ENCODE results near the gene CELA3B.
"Not testable (repeated sequence)": the region's sequence is repeated elsewhere in the genome, so short reads cannot be mapped to it uniquely, and the experiment has no call there.

CELA3B gene

GRCh38 chr1:21963477-21964217 is 13.2 kb upstream of the CELA3B start:
- TF ChIP-seq ZNF292 (tag by site-specific recombination; IDR thresholded peaks at IDR 0.05; ENCODE audit: borderline replicate concordance, low read depth): 0 out of 2 replicates have a peak, but pooled peaks have one; percentile 3
- peak; percentile 81 for TF ChIP-seq ZNF654 (tag by site-specific recombination; IDR thresholded peaks at IDR 0.05; ENCODE audit: low read depth)
- TF ChIP-seq ZBTB48 (tag by site-specific recombination; IDR thresholded peaks at IDR 0.05): peak; percentile 63
- TF ChIP-seq CTCF (tag by site-specific recombination; IDR thresholded peaks at IDR 0.05): peak; percentile 81
- TF ChIP-seq ZBTB17 (tag by site-specific recombination; IDR thresholded peaks at IDR 0.05): peak; percentile 60; the same call in 1 of the 2 replicates
- peak; percentile 98 for TF ChIP-seq BCL6B (tag by site-specific recombination; IDR thresholded peaks at IDR 0.05)
- TF ChIP-seq SP3 (tag by site-specific recombination; IDR thresholded peaks at IDR 0.05): no peak
- no peak for TF ChIP-seq ZNF23 (tag by site-specific recombination; IDR thresholded peaks at IDR 0.05; ENCODE audit: borderline replicate concordance)
- TF ChIP-seq KLF9 (tag by site-specific recombination; IDR thresholded peaks at IDR 0.05; ENCODE audit: low read depth): peak; percentile 30; the same call in 1 of the 2 replicates
- TF ChIP-seq ZNF660 (tag by site-specific recombination; IDR thresholded peaks at IDR 0.05): peak; percentile 52
- TF ChIP-seq ZNF366 (tag by site-specific recombination; conservative IDR thresholded peaks at IDR 0.05): peak; percentile 40; the same call in 1 of the 2 replicates
- TF ChIP-seq ZNF664 (tag by site-specific recombination; IDR thresholded peaks at IDR 0.05): peak; percentile 46; the same call in 1 of the 2 replicates
- TF ChIP-seq ZNF37A (tag by site-specific recombination; IDR thresholded peaks at IDR 0.05): no peak
- no peak for TF ChIP-seq ZNF658 (tag by site-specific recombination; IDR thresholded peaks at IDR 0.05)
- CTCF ChIA-PET: interaction anchor here (0.6 to 1.5 kb wide), 24 partner anchors 19 to 1231 kb away, joined by 3 to 5 read pairs (median 3); partner anchors contain the start of gene SH2D5
- no peaks in the 10 kb centered on the region for H3K9me3 ChIP-seq (ENCODE audit: control insufficient read depth, insufficient read depth, low read depth, low read length)
- no peak overlapping the region for H3K27ac ChIP-seq (ENCODE audit: extremely low read depth, low read depth, low read length)
- H3K4me3 ChIP-seq (ENCODE audit: low read depth, low read length): no peak overlapping the region
- H3K4me1 ChIP-seq (ENCODE audit: control insufficient read depth, insufficient read depth, low read length): no peaks in the 10 kb centered on the region
- H3K36me3 ChIP-seq (ENCODE audit: control insufficient read depth in 2 of 2, insufficient read depth in 1 of 2, low read length in 2 of 2): no peaks in the 10 kb centered on the region
- POLR2A ChIA-PET: interaction anchor here (0.7 kb wide), 2 partner anchors 11 to 40 kb away, joined by 3 to 4 read pairs; no protein-coding TSS in a partner anchor

GRCh38 chr1:21966247-21967000 is 10.4 kb upstream of the CELA3B start:
- no peaks in the 10 kb centered on the region for H3K4me1 ChIP-seq (ENCODE audit: control insufficient read depth, insufficient read depth, low read length)
- POLR2A ChIA-PET: no interaction called here
- H3K27ac ChIP-seq (ENCODE audit: extremely low read depth, low read depth, low read length): no peak overlapping the region
- H3K36me3 ChIP-seq (ENCODE audit: control insufficient read depth in 2 of 2, insufficient read depth in 1 of 2, low read length in 2 of 2): no peaks in the 10 kb centered on the region
- no peaks in the 10 kb centered on the region for H3K9me3 ChIP-seq (ENCODE audit: control insufficient read depth, insufficient read depth, low read depth, low read length)
- TF ChIP-seq ZNF544 (tag by site-specific recombination; IDR thresholded peaks at IDR 0.05) (no peak), ATF2 (tag by site-specific recombination; IDR thresholded peaks at IDR 0.05; ENCODE audit: low read depth) (peak; percentile 56), SCRT1 (tag by site-specific recombination; IDR thresholded peaks at IDR 0.05; ENCODE audit: borderline replicate concordance) (peak; percentile 85), CTCF (tag by site-specific recombination; IDR thresholded peaks at IDR 0.05) (no peak), ZNF366 (tag by site-specific recombination; conservative IDR thresholded peaks at IDR 0.05) (no peak), ZBTB21 (tag by site-specific recombination; IDR thresholded peaks at IDR 0.05) (no peak), SCRT2 (tag by site-specific recombination; IDR thresholded peaks at IDR 0.05) (peak; percentile 97), FEZF1 (tag by site-specific recombination; IDR thresholded peaks at IDR 0.05) (no peak)
- CTCF ChIA-PET: interaction anchor here (0.6 to 1.2 kb wide), 3 partner anchors 100 to 263 kb away, joined by 3 to 4 read pairs (median 3); no protein-coding TSS in a partner anchor
- H3K4me3 ChIP-seq (ENCODE audit: low read depth, low read length): no peak overlapping the region

GRCh38 chr1:21967216-21967615 is 9.6 kb upstream of the CELA3B start:
- H3K9me3 ChIP-seq (ENCODE audit: control insufficient read depth, insufficient read depth, low read depth, low read length); POLR2A ChIA-PET; H3K36me3 ChIP-seq (ENCODE audit: control insufficient read depth in 2 of 2, insufficient read depth in 1 of 2, low read length in 2 of 2); H3K4me1 ChIP-seq (ENCODE audit: control insufficient read depth, insufficient read depth, low read length); H3K27ac ChIP-seq (ENCODE audit: extremely low read depth, low read depth, low read length); H3K4me3 ChIP-seq (ENCODE audit: low read depth, low read length): not testable (repeated sequence)
- CTCF ChIA-PET: interaction anchor here (0.7 to 1.2 kb wide), 2 partner anchors 100 to 264 kb away, joined by 3 to 4 read pairs; no protein-coding TSS in a partner anchor

Measured in HEK293 (cell line).